Astrocyte (in vitro differentiated cells and primary cell): ENCODE data around the gene PPP1R1A. TPM values are rescaled to one million over a fixed set of nuclear protein-coding genes. Genes with fewer than 3 reads are reported as not detected.

ENCODE experiments used
- DNase-seq: peaks from one replicate; pipeline ENCODE4 v3.0.0-alpha.2; 2010; ENCODE audit warnings: low read depth
- FAIRE-seq: peaks from 2 replicates; lab custom pipeline; 2011; peaks lifted over from hg19 to GRCh38; lab: Jason Lieb, UNC
- H2AFZ ChIP-seq: 2 replicates; pipeline ENCODE4 v1.6.0; 2012; ENCODE audit warnings: low read depth, low read length, inconsistent platforms
- H3K27ac ChIP-seq: 2 replicates; pipeline ENCODE4 v1.5.1; 2011; ENCODE audit warnings: low read depth, low read length, inconsistent platforms
- H3K27me3 ChIP-seq: 2 replicates; pipeline ENCODE4 v1.6.0; 2011; ENCODE audit warnings: low read length, inconsistent platforms; ENCODE audit not compliant: insufficient read depth
- H3K36me3 ChIP-seq: 2 replicates; pipeline ENCODE4 v1.5.1; 2011; ENCODE audit warnings: low read length, inconsistent platforms; ENCODE audit not compliant: insufficient read depth
- H3K4me1 ChIP-seq: 2 replicates; pipeline ENCODE4 v1.5.1; 2011; ENCODE audit warnings: low read length, inconsistent platforms; ENCODE audit not compliant: insufficient read depth
- H3K4me2 ChIP-seq: 2 replicates; pipeline ENCODE4 v1.6.0; 2012; ENCODE audit warnings: low read length, inconsistent platforms
- H3K4me3 ChIP-seq: 2 replicates; pipeline ENCODE4 v1.5.1; 2011; ENCODE audit warnings: low read depth, mild to moderate bottlenecking, low read length, inconsistent platforms; ENCODE audit not compliant: insufficient read depth
- H3K79me2 ChIP-seq: 2 replicates; pipeline ENCODE4 v1.6.0; 2012; ENCODE audit warnings: mild to moderate bottlenecking, low read length, inconsistent platforms; ENCODE audit not compliant: insufficient read depth
- H3K9ac ChIP-seq: 2 replicates; pipeline ENCODE4 v1.6.0; 2012; ENCODE audit warnings: mild to moderate bottlenecking, low read length, inconsistent platforms
- H3K9me3 ChIP-seq: 2 replicates; pipeline ENCODE4 v1.5.1; 2012; ENCODE audit warnings: low read depth, mild to moderate bottlenecking, low read length, inconsistent platforms; ENCODE audit not compliant: insufficient read depth
- H4K20me1 ChIP-seq: 2 replicates; pipeline ENCODE4 v1.6.0; 2012; ENCODE audit warnings: low read length, inconsistent platforms; ENCODE audit not compliant: insufficient read depth
- H3K27ac Mint-ChIP-seq: one replicate; pipeline ENCODE4 v1.8.0; 2021; ENCODE audit warnings: mild to moderate bottlenecking, mixed read lengths; ENCODE audit not compliant: unreplicated experiment
- H3K27me3 Mint-ChIP-seq: one replicate; pipeline ENCODE4 v1.8.0; 2021; ENCODE audit warnings: low read depth, mixed read lengths; ENCODE audit not compliant: unreplicated experiment
- H3K36me3 Mint-ChIP-seq: one replicate; pipeline ENCODE4 v1.8.0; 2021; ENCODE audit warnings: low read depth, mixed read lengths; ENCODE audit not compliant: unreplicated experiment
- H3K4me1 Mint-ChIP-seq: one replicate; pipeline ENCODE4 v1.8.0; 2021; ENCODE audit warnings: low read depth, mixed read lengths; ENCODE audit not compliant: unreplicated experiment
- H3K4me3 Mint-ChIP-seq: one replicate; pipeline ENCODE4 v1.8.0; 2021; ENCODE audit warnings: mild to moderate bottlenecking, moderate library complexity, mixed read lengths; ENCODE audit not compliant: unreplicated experiment
- H3K9me3 Mint-ChIP-seq: one replicate; pipeline ENCODE4 v1.8.0; 2021; ENCODE audit warnings: mild to moderate bottlenecking, mixed read lengths; ENCODE audit not compliant: unreplicated experiment
- CTCF ChIP-seq: IDR thresholded peaks from 2 replicates; pipeline ENCODE4 v1.5.1; 2011; ENCODE audit warnings: low read depth, mild to moderate bottlenecking, inconsistent platforms, low read length, moderate library complexity; ENCODE audit not compliant: insufficient read depth
- EZH2 ChIP-seq: IDR thresholded peaks from 2 replicates; pipeline ENCODE4 v1.6.1; 2012; ENCODE audit warnings: mild to moderate bottlenecking, low read length, inconsistent platforms; ENCODE audit not compliant: insufficient read depth
- total RNA-seq: library from RNA; stranded (reverse); gene quantifications from 2 replicates; pipeline ENCODE4 v1.2.1, GENCODE V29; 2021

PPP1R1A gene
- total RNA-seq, 1 donor from 2014 or later = 0.52 TPM

- Histone ChIP-seq H3K4me2 (no peak overlapping the region), H2AFZ (no peak overlapping the region), H3K9ac (peak overlapping the region; percentile 14), H3K36me3 (no peaks in the 10 kb centered on the region), H3K4me1 (no peaks in the 10 kb centered on the region), H3K79me2 (no peaks in the 10 kb centered on the region), H4K20me1 (no peaks in the 10 kb centered on the region), H3K4me3 (no peak overlapping the region), H3K27ac (no peak overlapping the region), H3K9me3 (no peaks in the 10 kb centered on the region), H3K27me3 (peaks cover 13% of the 10 kb centered on the region)
- Mint-ChIP-seq H3K4me1 (peaks cover 12% of the 10 kb centered on the region), H3K9me3 (peaks cover 2% of the 10 kb centered on the region), H3K27me3 (peaks cover 38% of the 10 kb centered on the region), H3K27ac (no peak overlapping the region), H3K36me3 (peaks cover 3% of the 10 kb centered on the region), H3K4me3 (no peak overlapping the region)
- FAIRE-seq (no peak), DNase-seq (no peak)
- TF ChIP-seq EZH2 (no peak), CTCF (no peak)
Measured at GRCh38 chr12:54565986-54566544, 22.4 kb downstream of the PPP1R1A start.

GRCh38 chr12:54565310-54565985 lies 23.0 kb downstream of the PPP1R1A start:
- peaks cover 9% of the 10 kb centered on the region for H3K27me3 ChIP-seq
- no peaks in the 10 kb centered on the region for H3K4me1 ChIP-seq
- peak overlapping the region; percentile 70 for H2AFZ ChIP-seq
- Mint-ChIP-seq H3K4me1 (peaks cover 12% of the 10 kb centered on the region), H3K9me3 (peaks cover 2% of the 10 kb centered on the region), H3K27me3 (peaks cover 44% of the 10 kb centered on the region), H3K4me3 (no peak overlapping the region), H3K36me3 (peaks cover 3% of the 10 kb centered on the region), H3K27ac (peak overlapping the region; percentile 59)
- H3K4me2 ChIP-seq = peak overlapping the region; percentile 60
- no peak overlapping the region for H3K27ac ChIP-seq
- no peaks in the 10 kb centered on the region for H3K9me3 ChIP-seq
- no peaks in the 10 kb centered on the region for H3K79me2 ChIP-seq
- no peak for FAIRE-seq
- H3K36me3 ChIP-seq = no peaks in the 10 kb centered on the region
- no peak for DNase-seq
- peak overlapping the region; percentile 14 for H3K9ac ChIP-seq
- H3K4me3 ChIP-seq = no peak overlapping the region
- TF ChIP-seq EZH2 (no peak), CTCF (no peak)
- no peaks in the 10 kb centered on the region for H4K20me1 ChIP-seq

- FAIRE-seq = no peak
Measured at GRCh38 chr12:54564768-54565167, 23.7 kb downstream of the PPP1R1A start.

More at GRCh38 chr12:54564768-54565167, 23.7 kb downstream of the PPP1R1A start:
- peaks cover 2% of the 10 kb centered on the region for H3K27me3 ChIP-seq
- H3K27ac Mint-ChIP-seq = no peak overlapping the region
- H3K36me3 Mint-ChIP-seq = peaks cover 3% of the 10 kb centered on the region
- DNase-seq = no peak
- H2AFZ ChIP-seq = no peak overlapping the region
- H3K4me1 ChIP-seq = no peaks in the 10 kb centered on the region
- H3K27ac ChIP-seq = no peak overlapping the region
- TF ChIP-seq EZH2 (no peak), CTCF (no peak)
- no peaks in the 10 kb centered on the region for H3K36me3 ChIP-seq
- H3K27me3 Mint-ChIP-seq = peaks cover 50% of the 10 kb centered on the region
- H3K4me3 ChIP-seq = no peak overlapping the region
- peaks cover 12% of the 10 kb centered on the region for H3K4me1 Mint-ChIP-seq
- no peak overlapping the region for H3K9ac ChIP-seq
- H3K9me3 Mint-ChIP-seq = peaks cover 2% of the 10 kb centered on the region
- H3K4me2 ChIP-seq = no peak overlapping the region
- H3K79me2 ChIP-seq = no peaks in the 10 kb centered on the region
- no peaks in the 10 kb centered on the region for H4K20me1 ChIP-seq
- H3K9me3 ChIP-seq = no peaks in the 10 kb centered on the region
- no peak overlapping the region for H3K4me3 Mint-ChIP-seq
